HFF-Myc (cell line): Measurements from ENCODE around the gene KIAA0232.

Experiments used
- DNase-seq: peaks from one replicate; pipeline ENCODE4 v3.0.0-alpha.2; 2011; ENCODE audit warnings: low read depth; ENCODE audit errors: extremely low read depth
- H3K4me3 ChIP-seq: replicated peaks from 2 replicates; pipeline ENCODE4 v1.5.1; 2011; ENCODE audit warnings: low read depth, mild to moderate bottlenecking, control low read depth, low read length
- TF ChIP-seq, protein P1 (sequence below): IDR thresholded peaks from 2 replicates; pipeline ENCODE4 v1.5.1; 2012; ENCODE audit warnings: mild to moderate bottlenecking, low read depth, low read length, control low read depth; ENCODE audit errors: missing control alignments

The KIAA0232 gene, protein sequence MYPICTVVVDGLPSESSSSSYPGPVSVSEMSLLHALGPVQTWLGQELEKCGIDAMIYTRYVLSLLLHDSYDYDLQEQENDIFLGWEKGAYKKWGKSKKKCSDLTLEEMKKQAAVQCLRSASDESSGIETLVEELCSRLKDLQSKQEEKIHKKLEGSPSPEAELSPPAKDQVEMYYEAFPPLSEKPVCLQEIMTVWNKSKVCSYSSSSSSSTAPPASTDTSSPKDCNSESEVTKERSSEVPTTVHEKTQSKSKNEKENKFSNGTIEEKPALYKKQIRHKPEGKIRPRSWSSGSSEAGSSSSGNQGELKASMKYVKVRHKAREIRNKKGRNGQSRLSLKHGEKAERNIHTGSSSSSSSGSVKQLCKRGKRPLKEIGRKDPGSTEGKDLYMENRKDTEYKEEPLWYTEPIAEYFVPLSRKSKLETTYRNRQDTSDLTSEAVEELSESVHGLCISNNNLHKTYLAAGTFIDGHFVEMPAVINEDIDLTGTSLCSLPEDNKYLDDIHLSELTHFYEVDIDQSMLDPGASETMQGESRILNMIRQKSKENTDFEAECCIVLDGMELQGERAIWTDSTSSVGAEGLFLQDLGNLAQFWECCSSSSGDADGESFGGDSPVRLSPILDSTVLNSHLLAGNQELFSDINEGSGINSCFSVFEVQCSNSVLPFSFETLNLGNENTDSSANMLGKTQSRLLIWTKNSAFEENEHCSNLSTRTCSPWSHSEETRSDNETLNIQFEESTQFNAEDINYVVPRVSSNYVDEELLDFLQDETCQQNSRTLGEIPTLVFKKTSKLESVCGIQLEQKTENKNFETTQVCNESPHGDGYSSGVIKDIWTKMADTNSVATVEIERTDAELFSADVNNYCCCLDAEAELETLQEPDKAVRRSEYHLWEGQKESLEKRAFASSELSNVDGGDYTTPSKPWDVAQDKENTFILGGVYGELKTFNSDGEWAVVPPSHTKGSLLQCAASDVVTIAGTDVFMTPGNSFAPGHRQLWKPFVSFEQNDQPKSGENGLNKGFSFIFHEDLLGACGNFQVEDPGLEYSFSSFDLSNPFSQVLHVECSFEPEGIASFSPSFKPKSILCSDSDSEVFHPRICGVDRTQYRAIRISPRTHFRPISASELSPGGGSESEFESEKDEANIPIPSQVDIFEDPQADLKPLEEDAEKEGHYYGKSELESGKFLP (N-terminal part only)

DNA sequence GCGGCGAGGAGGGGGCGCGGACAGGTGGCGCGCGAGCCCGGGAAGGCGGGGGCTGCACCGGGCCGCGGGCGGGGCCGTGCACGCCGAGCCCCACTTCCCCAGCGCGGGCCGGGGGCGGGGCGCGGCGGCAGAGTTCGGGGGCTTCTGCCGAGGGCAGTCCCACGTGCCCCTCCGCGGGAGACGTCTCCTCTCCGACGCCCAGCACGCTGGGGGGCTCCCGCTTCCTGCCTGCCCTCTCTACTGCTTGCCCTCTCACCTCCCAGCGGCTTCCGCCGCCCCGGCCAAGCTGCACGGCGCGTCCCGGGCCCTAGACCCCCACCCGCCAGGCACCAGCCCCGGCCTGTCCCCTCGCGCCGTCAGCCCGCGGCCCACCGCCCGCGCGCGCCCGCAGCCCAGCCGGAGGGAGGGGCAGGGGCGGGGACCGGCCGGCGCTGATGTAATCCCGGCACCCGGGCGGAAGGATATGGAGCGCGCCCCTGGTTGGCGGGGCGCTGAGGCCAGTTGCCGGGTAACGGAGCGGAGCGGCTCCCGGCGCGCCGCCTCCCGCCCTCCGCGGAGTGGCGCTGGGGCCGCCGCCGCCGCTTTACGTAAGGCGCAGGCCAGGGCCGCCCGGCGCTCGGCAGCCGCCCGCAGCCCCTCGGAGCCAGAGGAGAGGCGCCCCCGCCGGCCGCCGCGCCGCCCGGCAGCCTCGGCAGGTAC lies at the start of gene KIAA0232:
TSS of gene KIAA0232 (plus strand) at position 581 of the 699 bp plus-strand sequence. CDS start 41,727 bp downstream, outside the sequence.
- DNase-seq, result peak; percentile 45
- TF ChIP-seq, protein P1, sequence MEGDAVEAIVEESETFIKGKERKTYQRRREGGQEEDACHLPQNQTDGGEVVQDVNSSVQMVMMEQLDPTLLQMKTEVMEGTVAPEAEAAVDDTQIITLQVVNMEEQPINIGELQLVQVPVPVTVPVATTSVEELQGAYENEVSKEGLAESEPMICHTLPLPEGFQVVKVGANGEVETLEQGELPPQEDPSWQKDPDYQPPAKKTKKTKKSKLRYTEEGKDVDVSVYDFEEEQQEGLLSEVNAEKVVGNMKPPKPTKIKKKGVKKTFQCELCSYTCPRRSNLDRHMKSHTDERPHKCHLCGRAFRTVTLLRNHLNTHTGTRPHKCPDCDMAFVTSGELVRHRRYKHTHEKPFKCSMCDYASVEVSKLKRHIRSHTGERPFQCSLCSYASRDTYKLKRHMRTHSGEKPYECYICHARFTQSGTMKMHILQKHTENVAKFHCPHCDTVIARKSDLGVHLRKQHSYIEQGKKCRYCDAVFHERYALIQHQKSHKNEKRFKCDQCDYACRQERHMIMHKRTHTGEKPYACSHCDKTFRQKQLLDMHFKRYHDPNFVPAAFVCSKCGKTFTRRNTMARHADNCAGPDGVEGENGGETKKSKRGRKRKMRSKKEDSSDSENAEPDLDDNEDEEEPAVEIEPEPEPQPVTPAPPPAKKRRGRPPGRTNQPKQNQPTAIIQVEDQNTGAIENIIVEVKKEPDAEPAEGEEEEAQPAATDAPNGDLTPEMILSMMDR, result no peak
- peak within 1 kb of the TSS; percentile 90 for H3K4me3 ChIP-seq

DNA sequence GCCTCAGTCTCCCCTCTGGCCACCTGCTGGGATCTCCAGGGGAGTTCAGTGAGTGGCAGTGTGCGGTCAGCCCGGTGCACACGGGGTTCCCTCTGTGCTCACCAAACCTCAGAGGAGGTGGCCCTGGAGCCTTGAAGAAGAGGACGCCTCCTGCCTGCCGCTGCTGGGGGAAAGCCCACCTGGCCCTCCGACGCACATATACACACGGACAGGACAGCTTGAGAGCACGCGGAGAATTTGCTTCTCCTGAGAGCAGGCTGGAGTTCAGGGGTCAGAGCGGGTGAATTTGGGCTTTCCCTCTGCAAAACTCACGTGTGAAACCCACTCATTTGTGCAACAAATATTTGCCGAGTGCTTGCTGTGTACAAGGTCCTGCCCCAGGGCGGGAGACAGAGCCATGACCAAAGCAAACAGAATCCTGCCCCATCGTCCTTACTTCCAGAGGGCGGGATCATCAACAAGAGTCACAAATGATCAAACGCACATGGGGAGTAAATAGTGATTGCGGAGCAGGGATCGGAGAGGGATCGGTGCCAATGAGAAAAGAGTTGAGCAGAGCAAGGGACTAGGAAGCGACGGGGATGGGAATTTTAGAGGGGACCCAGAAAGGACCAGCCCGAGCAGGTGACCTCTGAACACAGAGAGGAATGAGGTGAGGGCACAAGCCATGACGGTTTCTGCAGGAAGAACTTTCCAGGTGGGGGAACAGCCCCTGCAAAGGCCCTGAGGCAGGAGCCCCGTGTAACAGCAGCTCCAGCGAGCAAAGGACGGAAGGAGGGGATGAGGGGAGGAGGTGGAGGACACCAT lies 49.0 kb upstream of the KIAA0232 start:
- TF ChIP-seq, protein P1, result no peak
- DNase-seq, result no peak

DNA sequence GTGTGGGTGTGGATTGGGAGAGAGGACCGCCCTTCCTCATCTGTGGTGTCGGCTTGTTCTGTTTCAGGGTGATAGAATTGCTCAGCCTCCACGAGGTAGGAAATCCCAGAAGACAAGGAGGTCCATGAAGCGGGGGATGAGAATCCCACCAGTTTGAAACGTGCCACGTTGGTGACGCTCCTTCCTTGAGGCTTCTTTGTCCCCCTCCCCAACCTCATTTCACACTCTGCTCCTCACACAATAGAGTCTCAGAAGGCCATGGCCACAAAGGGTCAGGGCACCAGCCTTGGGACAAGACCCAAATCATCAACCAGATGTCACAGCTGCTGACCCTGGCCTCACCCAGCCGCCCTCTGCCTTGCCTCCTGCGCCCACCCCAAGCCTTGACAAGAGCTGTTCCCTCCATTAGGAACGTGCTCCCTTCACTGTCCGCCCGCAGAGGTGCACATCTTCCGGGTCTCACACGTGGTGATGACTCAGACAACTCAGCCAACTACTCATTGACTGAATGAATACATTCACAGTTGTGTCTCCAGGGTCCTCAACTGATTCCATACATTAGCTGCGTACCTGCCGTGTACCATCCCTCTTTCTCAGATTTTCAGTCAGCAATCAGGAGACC lies 48.3 kb upstream of the KIAA0232 start:
- TF ChIP-seq, protein P1, result no peak
- H3K4me3 ChIP-seq, result no peak overlapping the region
- DNase-seq, result no peak

More for the DNA sequence above, 49.0 kb upstream of the KIAA0232 start:
- no peak overlapping the region for H3K4me3 ChIP-seq

DNA sequence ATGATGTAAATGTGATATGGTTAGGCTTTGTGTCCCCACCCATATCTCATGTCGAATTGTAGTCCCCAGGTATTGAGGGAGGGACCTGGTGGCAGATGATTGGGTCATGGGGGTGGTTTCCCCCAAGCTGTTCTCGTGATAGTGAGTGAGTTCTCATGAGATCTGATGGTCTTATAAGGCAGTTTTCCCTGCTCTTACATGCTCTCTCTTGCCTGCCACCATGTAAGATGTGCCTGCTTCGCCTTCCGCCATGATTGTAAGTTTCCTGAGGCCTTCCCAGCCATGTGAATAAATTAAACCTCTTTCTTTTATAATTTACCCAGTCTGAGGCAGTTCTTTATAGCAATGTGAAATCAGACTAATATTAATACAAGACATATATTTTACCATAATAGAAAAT lies 42.6 kb upstream of the KIAA0232 start:
- DNase-seq, result no peak
- TF ChIP-seq, protein P1, result no peak
- no peak overlapping the region for H3K4me3 ChIP-seq

DNA sequence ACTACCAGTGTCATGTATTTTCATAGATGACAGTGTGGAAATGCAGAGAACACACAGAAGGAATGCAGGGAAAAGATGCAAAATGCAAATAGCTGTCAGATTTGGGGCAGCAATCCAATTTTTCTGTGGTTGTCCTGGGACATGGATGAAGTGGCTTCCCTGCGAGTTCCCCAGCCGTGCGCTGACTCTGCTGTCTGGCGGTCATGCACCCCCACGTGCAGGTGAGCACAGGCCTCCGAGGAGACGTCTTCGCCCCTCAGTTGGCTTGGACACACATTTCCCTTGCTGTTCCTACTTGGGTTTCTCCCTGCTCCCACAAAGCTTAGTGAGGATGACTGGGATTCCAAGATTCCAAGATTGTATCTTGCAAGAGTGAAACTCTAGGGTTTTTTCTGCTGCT lies 42.2 kb upstream of the KIAA0232 start:
- DNase-seq, result no peak
- TF ChIP-seq, protein P1, result no peak
- H3K4me3 ChIP-seq, result no peak overlapping the region
